ENCODE data around the gene ANO8.

The ANO8 gene

GRCh38 chr19:17328517-17329365 lies 5.9 kb downstream of the ANO8 start:
- no peak for DNase-seq

- DNase-seq: no peak
These were observed 6.8 kb downstream of the ANO8 start for GRCh38 chr19:17327654-17328516.

DNA sequence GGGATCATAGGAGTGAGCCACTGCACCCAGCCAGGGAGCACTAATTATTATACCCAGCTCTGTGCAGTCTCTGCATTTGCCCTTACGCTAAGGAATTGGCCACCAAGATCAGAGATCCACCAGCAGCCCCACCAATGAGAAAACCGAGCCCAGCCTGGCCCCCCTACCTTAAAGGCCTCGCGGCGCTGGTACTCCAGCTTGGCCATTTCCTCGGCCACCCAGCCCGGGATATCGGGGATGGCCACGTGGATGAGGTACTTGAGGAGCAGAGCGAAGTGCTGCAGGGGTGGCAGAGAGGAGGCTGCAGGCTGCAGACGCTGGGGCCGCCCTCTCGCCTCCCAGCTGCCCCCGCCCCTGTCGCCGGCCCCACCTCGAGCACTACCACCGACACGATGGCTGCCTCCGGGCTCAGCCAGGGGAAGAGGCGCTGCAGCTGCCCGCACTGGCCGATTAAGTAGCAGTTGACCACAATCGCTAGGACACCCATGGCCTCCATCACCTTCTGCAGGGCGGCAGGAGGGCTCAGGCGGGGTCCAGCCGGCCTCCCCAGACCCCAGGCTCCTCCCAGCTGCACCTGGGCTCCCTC lies 7.5 kb downstream of the ANO8 start:
- DNase-seq: no peak

- DNase-seq: no peak
These were observed 8.1 kb downstream of the ANO8 start for GRCh38 chr19:17326595-17326966.

GRCh38 chr19:17325881-17326594 lies 8.6 kb downstream of the ANO8 start:
- no peak for DNase-seq

DNA sequence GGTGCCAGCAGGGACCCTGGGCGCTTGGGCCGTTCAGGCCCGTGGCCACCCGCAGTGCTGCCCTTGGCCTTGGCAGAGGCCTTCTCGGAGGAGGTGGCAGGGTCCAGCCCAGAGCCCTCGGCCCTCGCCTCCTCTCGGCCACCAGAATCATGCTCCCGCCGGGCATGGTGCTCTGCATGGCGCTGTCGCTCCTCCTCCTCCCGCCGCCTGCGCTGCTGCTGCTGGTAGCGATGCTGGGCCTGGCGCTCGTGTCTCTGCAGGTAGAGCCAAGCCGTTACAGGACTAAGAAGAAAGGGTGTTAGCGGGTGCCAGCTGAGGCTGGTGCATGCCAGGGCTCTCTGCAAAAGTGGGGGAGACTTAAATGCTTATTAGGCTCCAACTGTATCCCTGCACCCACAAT lies 9.5 kb downstream of the ANO8 start:
- no peak for DNase-seq

GRCh38 chr19:17324357-17325114 lies 10.1 kb downstream of the ANO8 start:
- no peak for DNase-seq

DNA sequence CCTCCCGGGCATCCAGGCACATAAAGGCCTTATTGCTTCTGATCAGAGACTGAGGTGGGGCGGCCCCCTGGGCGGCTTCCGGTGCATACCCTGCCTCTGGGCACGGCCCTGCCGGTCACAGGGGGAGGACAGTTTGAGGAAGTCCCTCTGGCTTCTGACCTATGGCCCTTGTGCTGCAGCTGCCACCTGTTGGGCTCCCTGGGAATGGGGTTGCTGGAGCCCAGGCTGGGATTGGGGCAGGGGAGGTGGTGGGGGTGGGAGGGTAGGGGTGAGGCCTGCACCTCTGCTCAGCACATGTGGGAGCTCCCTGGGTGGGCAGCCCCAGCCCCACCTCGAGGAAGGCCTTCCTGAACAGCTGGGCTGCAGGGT lies 10.7 kb downstream of the ANO8 start:
- DNase-seq: no peak

DNA sequence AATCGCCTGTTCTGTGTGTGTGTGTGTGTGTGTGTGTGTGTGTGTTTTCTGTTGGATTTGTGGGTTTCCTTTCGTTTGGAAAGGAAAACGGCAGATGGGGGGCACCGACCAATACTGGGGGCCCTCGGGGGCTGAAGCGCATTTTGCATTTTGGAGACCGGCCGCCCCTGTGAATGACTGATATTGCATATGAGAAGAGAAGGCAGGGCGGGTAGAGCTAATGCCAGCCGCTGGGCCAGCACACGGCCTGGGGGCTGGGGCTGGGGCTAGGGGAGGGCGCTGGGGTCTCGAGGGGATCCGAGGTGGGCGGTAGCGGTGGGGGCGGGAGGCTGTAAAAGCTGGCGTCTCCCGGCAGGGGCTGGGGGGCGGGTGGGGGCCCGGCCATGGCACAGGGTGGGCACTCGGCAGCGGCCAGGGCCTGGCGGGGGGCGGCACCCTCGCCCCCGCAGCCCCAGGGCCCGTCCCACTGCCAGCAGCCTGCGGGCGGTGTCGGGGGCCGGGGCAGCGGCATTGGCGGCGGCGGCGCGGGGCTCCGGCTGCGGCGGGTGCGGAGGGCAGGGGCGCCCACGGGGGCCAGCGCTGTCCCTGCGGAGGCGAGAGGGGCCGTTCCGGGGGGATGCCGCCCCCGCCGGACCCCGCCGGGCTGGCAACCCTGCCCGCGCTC lies 11.2 kb downstream of the ANO8 start:
- DNase-seq: no peak

- no peak for DNase-seq
These were observed 11.8 kb downstream of the ANO8 start for GRCh38 chr19:17322854-17323253.

- no peak for DNase-seq
These were observed 12.8 kb downstream of the ANO8 start for GRCh38 chr19:17321655-17322489.

DNA sequence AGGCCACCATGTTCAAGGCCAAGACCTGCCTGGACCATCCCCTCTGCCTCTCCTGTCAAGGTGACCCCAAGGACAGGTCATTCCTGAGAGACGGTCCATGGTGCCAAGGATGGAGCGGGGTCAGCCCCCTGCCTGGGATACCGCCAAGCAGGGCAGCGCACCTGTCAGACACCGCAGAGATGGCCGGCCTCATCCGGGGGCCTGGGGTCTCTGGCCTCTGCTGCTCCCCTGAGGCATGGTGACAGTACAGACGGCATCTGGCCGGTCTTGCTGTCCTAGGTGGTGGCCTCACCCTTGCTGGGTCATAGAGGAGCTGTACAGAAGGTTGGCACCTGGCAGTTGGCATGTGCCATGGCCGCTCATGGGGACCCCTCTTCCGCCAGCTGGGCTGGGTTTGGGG lies 14.2 kb downstream of the ANO8 start:
- no peak for DNase-seq

- DNase-seq: no peak
These were observed 15.0 kb downstream of the ANO8 start for GRCh38 chr19:17319473-17320238.

DNA sequence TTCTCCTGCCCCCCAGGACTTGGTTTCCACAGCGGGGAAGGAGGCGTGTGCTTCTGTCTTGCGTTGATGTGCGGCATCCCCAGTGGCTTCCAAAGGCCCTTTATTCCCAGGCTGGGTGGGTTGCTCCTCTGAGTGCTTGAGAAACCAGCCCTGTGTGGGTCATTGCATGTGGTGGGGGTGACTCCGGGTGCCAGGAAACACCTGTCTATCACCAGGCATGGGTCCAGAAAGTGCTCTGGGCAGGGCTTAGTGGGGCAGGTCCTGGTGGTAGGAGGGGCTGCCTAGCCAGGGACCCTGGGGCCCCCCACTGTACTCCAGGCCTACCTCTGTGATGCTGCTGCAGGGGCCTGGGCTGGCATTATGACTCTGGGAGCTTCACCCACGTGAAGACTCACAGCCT lies 15.7 kb downstream of the ANO8 start:
- DNase-seq: no peak

DNA sequence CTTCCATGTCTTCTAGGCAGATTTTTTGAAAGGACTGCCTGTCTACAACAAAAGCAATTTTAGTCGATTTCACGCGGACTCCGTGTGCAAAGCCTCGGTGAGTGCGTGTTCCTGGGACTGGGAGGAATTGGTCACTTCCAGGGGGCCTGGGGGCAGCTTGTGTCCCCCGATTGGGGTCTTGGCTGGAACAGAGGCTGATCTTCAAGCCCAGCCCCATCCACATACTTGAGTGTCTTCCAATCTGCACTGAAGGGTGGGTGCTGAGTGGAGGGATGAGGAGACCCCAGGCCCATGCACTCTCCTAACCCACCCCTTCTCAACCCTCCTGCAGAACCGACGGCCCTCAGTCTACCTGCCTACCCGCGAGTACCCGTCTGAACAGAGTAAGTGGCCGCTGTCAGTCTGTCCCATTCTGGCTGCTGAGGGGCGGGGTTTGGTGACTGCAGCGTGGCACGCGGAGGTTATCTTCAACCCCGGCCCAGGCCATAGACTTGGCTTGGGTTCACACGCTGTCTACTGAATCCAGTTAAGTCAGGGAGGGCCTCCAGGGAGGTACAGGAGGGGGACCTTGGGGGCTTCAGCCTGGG lies 20.6 kb downstream of the ANO8 start:
- DNase-seq: no peak

DNA sequence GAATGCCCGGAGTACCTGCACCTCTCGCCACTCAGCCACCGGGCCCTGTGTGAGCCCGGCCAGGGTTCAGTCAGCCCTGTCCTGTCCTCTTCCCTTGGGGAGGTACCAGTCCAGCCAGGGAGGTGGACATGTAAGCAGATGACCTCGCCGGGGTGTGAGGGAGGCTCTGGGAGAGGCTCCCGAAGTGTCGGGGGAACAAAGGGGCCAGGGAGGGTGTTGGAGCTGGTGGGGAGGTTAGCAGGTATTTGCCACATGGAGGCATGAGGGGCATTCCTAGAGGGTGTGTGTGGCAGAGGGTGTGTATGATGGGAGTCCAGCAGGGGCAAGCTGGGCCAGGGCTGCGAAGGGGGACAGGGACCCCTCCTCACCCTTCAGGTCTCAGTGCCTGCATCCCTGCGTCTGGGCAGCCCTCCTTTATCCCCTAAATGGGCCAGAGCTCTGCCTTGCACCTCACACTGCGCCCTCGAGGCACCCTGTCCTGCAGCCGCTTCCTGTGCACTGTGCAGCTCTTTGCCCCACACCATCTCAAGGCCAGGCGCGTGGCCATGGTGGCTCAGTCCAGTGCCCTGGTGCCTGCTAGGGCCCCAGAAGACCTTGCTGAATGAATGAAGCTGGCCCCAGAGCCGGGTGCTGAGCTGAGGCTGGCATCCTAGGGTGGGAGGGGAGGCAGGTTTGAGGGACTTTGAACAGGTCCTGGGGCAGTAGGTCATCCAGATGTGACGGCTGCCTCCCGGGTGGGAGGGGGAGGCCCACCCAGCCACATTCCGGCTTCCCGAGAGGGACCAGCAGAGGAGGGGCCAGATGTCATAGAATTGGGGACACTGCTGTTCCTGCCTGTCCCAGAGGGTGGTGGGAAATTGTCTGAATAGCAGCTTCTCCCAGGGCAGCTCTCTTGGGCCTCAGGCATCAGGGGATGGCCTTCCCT lies 22.2 kb downstream of the ANO8 start:
- no peak for DNase-seq

DNA sequence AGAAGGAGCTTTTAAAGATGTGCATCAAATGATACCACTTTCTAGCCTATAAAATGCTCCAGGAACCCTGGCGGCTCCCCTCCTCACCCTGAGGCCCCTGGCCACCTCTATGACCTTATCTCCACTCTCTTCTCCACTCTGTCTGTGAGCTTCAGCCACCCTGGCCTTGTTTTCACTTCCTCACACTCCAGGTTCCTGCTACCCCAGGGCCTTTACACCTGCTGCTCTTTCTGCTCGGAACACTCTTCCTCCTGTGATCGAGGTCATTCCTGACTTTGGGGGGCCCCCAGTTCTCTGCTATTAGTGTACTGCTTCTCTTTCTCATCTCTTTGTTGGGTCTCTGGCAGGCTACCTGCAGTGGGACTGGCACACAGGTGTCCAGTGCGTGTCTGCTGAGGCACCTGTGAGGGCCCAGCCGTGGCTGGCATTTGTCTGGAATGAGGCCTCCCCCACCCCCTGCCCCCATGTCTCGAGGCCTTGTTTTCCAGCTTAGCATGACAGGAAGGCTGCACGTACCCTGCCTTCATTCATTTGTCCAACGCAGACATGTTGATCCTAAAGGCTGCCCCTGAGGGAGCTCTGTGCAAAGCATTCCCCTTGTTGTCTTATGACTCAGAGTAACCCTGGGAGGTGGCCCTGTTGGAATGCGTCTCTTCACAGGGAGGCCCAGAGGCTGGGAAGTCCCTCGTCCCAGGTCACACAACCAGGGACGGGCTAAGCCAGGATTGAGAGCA lies 23.0 kb downstream of the ANO8 start:
- DNase-seq: no peak

- no peak for DNase-seq
These were observed 24.6 kb downstream of the ANO8 start for GRCh38 chr19:17309965-17310461.
